Measurements from ENCODE around the gene TRABD. TPM values are rescaled to one million over a fixed set of nuclear protein-coding genes. Genes with fewer than 3 reads are reported as not detected.

The TRABD gene
- total RNA-seq, 2 experiments from 2014 or later: 126 to 128 TPM

GRCh38 chr22:50238755-50239154 lies 53.0 kb downstream of the TRABD start:
- no peaks in the 10 kb centered on the region; the same call in 1 of the 2 replicates for H3K9me3 ChIP-seq (ENCODE audit: low read length)
- intact Hi-C loops (cut with micrococcal nuclease; ENCODE audit: unreplicated experiment): no loop called here
- H3K36me3 ChIP-seq (ENCODE audit: insufficient read depth, low read length): peaks cover 40% of the 10 kb centered on the region
- H3K4me2 ChIP-seq (ENCODE audit: low read length): no peak overlapping the region
- no peak for DNase-seq (ENCODE audit: low spot score)
- no peaks in the 10 kb centered on the region for H3K9me2 ChIP-seq (ENCODE audit: insufficient read depth, low read length)
- TF ChIP-seq EZH2phosphoT487 (IDR thresholded peaks at IDR 0.05; ENCODE audit: borderline replicate concordance, low read depth, low read length) (no peak), CTCF (conservative IDR thresholded peaks at IDR 0.05; ENCODE audit: low read length) (no peak)
- H4K20me1 ChIP-seq (ENCODE audit: insufficient read depth, low read length): no peaks in the 10 kb centered on the region
- H2AFZ ChIP-seq (ENCODE audit: low read length): no peak overlapping the region
- H3K4me1 ChIP-seq (ENCODE audit: insufficient read depth, low read length, poor library complexity, severe bottlenecking): peaks cover 10% of the 10 kb centered on the region
- H3K27ac ChIP-seq (ENCODE audit: low read depth, low read length, poor library complexity, severe bottlenecking): no peak overlapping the region
- CTCF ChIA-PET (ENCODE audit: unreplicated experiment): no interaction called here
- no TSS peak for BruUV-seq (replicated peaks)
- H3K79me2 ChIP-seq (ENCODE audit: insufficient read depth, low read depth, low read length): peaks cover 61% of the 10 kb centered on the region
- POLR2A ChIA-PET: no interaction called here
- H3K4me3 ChIP-seq (ENCODE audit: low read depth, low read length, poor library complexity, severe bottlenecking): no peak overlapping the region

GRCh38 chr22:50242406-50242949 lies 56.8 kb downstream of the TRABD start:
- ChIA-PET CTCF (ENCODE audit: unreplicated experiment) (no interaction called here), POLR2A (interaction anchor here (0.8 kb wide), 1 partner anchor 283 kb away, joined by 3 read pairs; no protein-coding TSS in a partner anchor)
- BruUV-seq (replicated peaks): no TSS peak
- Histone ChIP-seq H3K4me2 (ENCODE audit: low read length) (peak overlapping the region; percentile 95), H4K20me1 (ENCODE audit: insufficient read depth, low read length) (no peaks in the 10 kb centered on the region), H3K9me2 (ENCODE audit: insufficient read depth, low read length) (no peaks in the 10 kb centered on the region), H3K79me2 (ENCODE audit: insufficient read depth, low read depth, low read length) (peaks cover 63% of the 10 kb centered on the region), H3K27ac (ENCODE audit: low read depth, low read length, poor library complexity, severe bottlenecking) (peak overlapping the region; percentile 37), H3K9me3 (ENCODE audit: low read length) (no peaks in the 10 kb centered on the region), H3K36me3 (ENCODE audit: insufficient read depth, low read length) (peaks cover 43% of the 10 kb centered on the region), H3K4me1 (ENCODE audit: insufficient read depth, low read length, poor library complexity, severe bottlenecking) (peaks cover 25% of the 10 kb centered on the region), H3K4me3 (ENCODE audit: low read depth, low read length, poor library complexity, severe bottlenecking) (peak overlapping the region; percentile 81), H2AFZ (ENCODE audit: low read length) (no peak overlapping the region)
- DNase-seq (ENCODE audit: low spot score): no peak
- TF ChIP-seq CTCF (conservative IDR thresholded peaks at IDR 0.05; ENCODE audit: low read length): no peak
- no peak for TF ChIP-seq EZH2phosphoT487 (IDR thresholded peaks at IDR 0.05; ENCODE audit: borderline replicate concordance, low read depth, low read length)
- intact Hi-C loops (cut with micrococcal nuclease; ENCODE audit: unreplicated experiment): loop anchor here (5.0 to 10.0 kb wide), 3 partner anchors 232 to 285 kb away; partner anchors contain the start of genes LMF2, NCAPH2, SBF1 and SCO2

GRCh38 chr22:50243685-50244419 lies 58.1 kb downstream of the TRABD start:
- intact Hi-C loops (cut with micrococcal nuclease; ENCODE audit: unreplicated experiment): loop anchor here (5.0 to 10.0 kb wide), 3 partner anchors 231 to 283 kb away; partner anchors contain the start of genes LMF2, NCAPH2, SBF1 and SCO2
- Histone ChIP-seq H3K4me2 (ENCODE audit: low read length) (peak overlapping the region; percentile 95), H3K9me3 (ENCODE audit: low read length) (no peaks in the 10 kb centered on the region), H3K27ac (ENCODE audit: low read depth, low read length, poor library complexity, severe bottlenecking) (peak overlapping the region; percentile 62), H4K20me1 (ENCODE audit: insufficient read depth, low read length) (no peaks in the 10 kb centered on the region), H3K4me3 (ENCODE audit: low read depth, low read length, poor library complexity, severe bottlenecking) (peak overlapping the region; percentile 81), H3K4me1 (ENCODE audit: insufficient read depth, low read length, poor library complexity, severe bottlenecking) (peaks cover 37% of the 10 kb centered on the region), H3K79me2 (ENCODE audit: insufficient read depth, low read depth, low read length) (peaks cover 63% of the 10 kb centered on the region), H2AFZ (ENCODE audit: low read length) (no peak overlapping the region), H3K36me3 (ENCODE audit: insufficient read depth, low read length) (peaks cover 40% of the 10 kb centered on the region), H3K9me2 (ENCODE audit: insufficient read depth, low read length) (no peaks in the 10 kb centered on the region)
- BruUV-seq (replicated peaks): TSS peak; percentile 68
- CTCF ChIA-PET (ENCODE audit: unreplicated experiment): no interaction called here
- POLR2A ChIA-PET: interaction anchor here (0.7 kb wide), 1 partner anchor 91 kb away, joined by 3 read pairs; no protein-coding TSS in a partner anchor
- DNase-seq (ENCODE audit: low spot score): no peak
- no peak for TF ChIP-seq EZH2phosphoT487 (IDR thresholded peaks at IDR 0.05; ENCODE audit: borderline replicate concordance, low read depth, low read length)
- TF ChIP-seq CTCF (conservative IDR thresholded peaks at IDR 0.05; ENCODE audit: low read length): no peak

All from OCI-LY7 (cell line).